Ovary (tissue), 9 donors: ENCODE measurements around the gene DNAJC1. TPM values are rescaled to one million over a fixed set of nuclear protein-coding genes. Genes with fewer than 3 reads are reported as not detected.

Experiments used
- DNase-seq, 5 donors: peaks; one replicate each; pipeline ENCODE4 v3.0.0-alpha.2; 2019 to 2020
- H3K27ac ChIP-seq, 2 donors: fragments of 200-600 bp; one replicate each; pipeline versions ENCODE4 v1.5.1 to v1.8.0; 2019 to 2022
- H3K27me3 ChIP-seq: fragments of 200-600 bp; one replicate; pipeline ENCODE4 v1.8.0; 2022
- H3K36me3 ChIP-seq: fragments of 200-600 bp; sonication (generic); one replicate; pipeline ENCODE4 v1.5.1; 2019
- H3K4me1 ChIP-seq: one replicate; pipeline ENCODE4 v1.8.1; 2013; ENCODE audit warnings: mild to moderate bottlenecking, moderate library complexity; ENCODE audit not compliant: insufficient read depth
- H3K4me3 ChIP-seq: fragments of 200-600 bp; sonication (generic); one replicate; pipeline ENCODE4 v1.5.1; 2017
- H3K9me3 ChIP-seq, 2 donors: fragments of 200-600 bp in 1 of 2; sonication (generic) in 1 of 2; one replicate each; pipeline versions ENCODE4 v1.5.1 to v1.8.1; 2013 to 2019; ENCODE audit warnings: mild to moderate bottlenecking in 1 of 2, moderate library complexity in 1 of 2
- EP300 ChIP-seq: sonication (generic); formaldehyde crosslinking; IDR thresholded peaks from one replicate; pipeline ENCODE4 v1.6.1; 2017; ENCODE audit warnings: antibody characterized with exemption
- POLR2A ChIP-seq: fragments of 450-650 bp; IDR thresholded peaks from one replicate; pipeline ENCODE4 v1.6.1; 2017; ENCODE audit warnings: antibody characterized with exemption, mild to moderate bottlenecking, moderate library complexity
- WGBS, 3 donors: extraction: QIAGEN DNeasy Blood & Tissue Kit in 1 of 3; methylation state at CpG; one replicate each; pipeline versions ENCODE4 v1.1.5 to v1.1.7; 2013 to 2017; 5-methylcytosine and 5-hydroxymethylcytosine counted together
- intact Hi-C, 4 donors: fragments of 100-400 bp; cut with DNase I; formaldehyde crosslinking; loops; one replicate each; pipeline versions ENCODE4 v1.11.0 to v1.15.1; 2022 to 2023
- polyA plus RNA-seq, 2 donors: library from polyadenylated mRNA; stranded (reverse); fragments of 200-250 nt in 1 of 2; fragments of 350-450 nt in 1 of 2; fragmentation: Illumina TruSeq in 1 of 2; extraction: RNeasy Lipid Tissue Mini Kit (QIAGEN cat#74804) in 1 of 2; gene quantifications; one replicate each; pipeline ENCODE4 v1.2.3, GENCODE V29; 2013 to 2014
- total RNA-seq, 7 donors: library from RNA; depleted of rRNA in 2 of 7; stranded (reverse); fragments of >200 nt in 2 of 7; fragmentation: NEBNext Ultra II Directional in 3 of 7; extraction: Animal tissue kit (Norgen Biotek cat#: 25700) in 3 of 7; gene quantifications; one replicate each; pipeline versions ENCODE4 v1.1.0 to v1.2.4, GENCODE V29; 2016 to 2023
- TF ChIP-seq, protein P1 (sequence below), 3 donors: fragments of 450-650 bp in 2 of 3; fragments of 200-600 bp in 1 of 3; IDR thresholded peaks; one replicate each; pipeline versions ENCODE4 v1.5.1 to v1.8.0; 2016 to 2022; ENCODE audit warnings: antibody characterized with exemption in 3 of 3, mild to moderate bottlenecking in 1 of 3
- donor health status: DM: no; HTN: no; CAD: no; lungs with moderate emphysema.
- donor health status: DM: no; HTN: no; CAD: no.
- donor health status: Bipolar disorder and iron deficiency.
- donor health status: DM: yes; HTN: yes; CAD: no.
- donor health status: DM: no; HTN: no; CAD: no.
- donor health status: DM: yes; HTN: yes; CAD: no.

DNAJC1 gene
- total and polyA plus RNA-seq, 9 donors: 18.8 to 62.7 (median 21.0) TPM

DNA sequence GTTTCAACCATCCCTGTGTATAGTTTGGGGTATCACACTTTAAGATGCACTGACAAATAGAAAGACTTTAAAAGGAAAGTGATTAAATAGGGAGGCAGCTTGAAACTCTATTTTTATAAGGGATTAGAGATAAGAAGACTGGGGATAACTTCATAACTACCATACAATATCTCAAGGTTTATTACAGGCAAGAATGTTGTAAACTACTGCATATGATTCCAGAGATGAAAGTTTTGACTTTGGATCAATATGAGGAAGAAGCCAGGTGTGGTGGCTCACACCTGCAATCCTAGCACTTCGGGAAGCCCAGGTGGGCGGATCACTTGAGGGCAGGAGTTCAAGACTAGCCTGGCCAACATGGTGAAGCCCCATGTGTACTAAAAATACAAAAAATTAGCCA, 96.1 kb downstream of the DNAJC1 start:
- Histone ChIP-seq H3K27ac (no peak overlapping the region), H3K9me3 (no peaks in the 10 kb centered on the region), H3K27me3 (no peaks in the 10 kb centered on the region), H3K36me3 (no peaks in the 10 kb centered on the region), H3K4me3 (no peak overlapping the region), H3K4me1 (no peaks in the 10 kb centered on the region)
- no peak for DNase-seq
- 87 to 98% (median 94%) methylated on average over 2 of the region's 2 CpGs for WGBS, 3 donors
- intact Hi-C loops: no loop called here
- TF ChIP-seq, protein P1, sequence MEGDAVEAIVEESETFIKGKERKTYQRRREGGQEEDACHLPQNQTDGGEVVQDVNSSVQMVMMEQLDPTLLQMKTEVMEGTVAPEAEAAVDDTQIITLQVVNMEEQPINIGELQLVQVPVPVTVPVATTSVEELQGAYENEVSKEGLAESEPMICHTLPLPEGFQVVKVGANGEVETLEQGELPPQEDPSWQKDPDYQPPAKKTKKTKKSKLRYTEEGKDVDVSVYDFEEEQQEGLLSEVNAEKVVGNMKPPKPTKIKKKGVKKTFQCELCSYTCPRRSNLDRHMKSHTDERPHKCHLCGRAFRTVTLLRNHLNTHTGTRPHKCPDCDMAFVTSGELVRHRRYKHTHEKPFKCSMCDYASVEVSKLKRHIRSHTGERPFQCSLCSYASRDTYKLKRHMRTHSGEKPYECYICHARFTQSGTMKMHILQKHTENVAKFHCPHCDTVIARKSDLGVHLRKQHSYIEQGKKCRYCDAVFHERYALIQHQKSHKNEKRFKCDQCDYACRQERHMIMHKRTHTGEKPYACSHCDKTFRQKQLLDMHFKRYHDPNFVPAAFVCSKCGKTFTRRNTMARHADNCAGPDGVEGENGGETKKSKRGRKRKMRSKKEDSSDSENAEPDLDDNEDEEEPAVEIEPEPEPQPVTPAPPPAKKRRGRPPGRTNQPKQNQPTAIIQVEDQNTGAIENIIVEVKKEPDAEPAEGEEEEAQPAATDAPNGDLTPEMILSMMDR (IDR thresholded peaks at IDR 0.05): no peak
- TF ChIP-seq POLR2A (no peak), EP300 (no peak)

DNA sequence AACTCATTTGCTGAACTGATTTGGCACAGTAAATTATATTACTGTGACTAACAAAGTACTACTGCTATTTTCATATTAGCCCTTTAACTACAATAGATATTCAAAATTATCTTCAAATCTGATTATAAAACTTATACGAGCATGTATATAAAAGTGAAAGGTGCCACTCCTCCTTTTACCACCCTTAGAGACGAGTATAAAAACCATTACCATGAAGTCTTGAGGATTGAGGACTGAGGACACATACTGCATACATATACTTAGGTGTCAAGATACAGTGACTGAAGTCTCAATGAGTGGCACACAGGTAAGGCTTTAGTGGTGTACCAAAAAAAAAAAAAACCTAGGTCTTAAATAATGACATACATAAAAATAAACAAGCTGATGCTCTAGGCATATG, 98.6 kb downstream of the DNAJC1 start:
- Histone ChIP-seq H3K36me3 (no peaks in the 10 kb centered on the region), H3K27me3 (no peaks in the 10 kb centered on the region), H3K9me3 (no peaks in the 10 kb centered on the region), H3K4me3 (no peak overlapping the region), H3K27ac (no peak overlapping the region), H3K4me1 (no peaks in the 10 kb centered on the region)
- 93 to 94% (median 93%) methylated on average over 2 of the region's 2 CpGs for WGBS, 3 donors
- TF ChIP-seq POLR2A (no peak), EP300 (no peak)
- TF ChIP-seq, protein P1 (IDR thresholded peaks at IDR 0.05): no peak
- DNase-seq: no peak
- intact Hi-C loops: no loop called here

DNA sequence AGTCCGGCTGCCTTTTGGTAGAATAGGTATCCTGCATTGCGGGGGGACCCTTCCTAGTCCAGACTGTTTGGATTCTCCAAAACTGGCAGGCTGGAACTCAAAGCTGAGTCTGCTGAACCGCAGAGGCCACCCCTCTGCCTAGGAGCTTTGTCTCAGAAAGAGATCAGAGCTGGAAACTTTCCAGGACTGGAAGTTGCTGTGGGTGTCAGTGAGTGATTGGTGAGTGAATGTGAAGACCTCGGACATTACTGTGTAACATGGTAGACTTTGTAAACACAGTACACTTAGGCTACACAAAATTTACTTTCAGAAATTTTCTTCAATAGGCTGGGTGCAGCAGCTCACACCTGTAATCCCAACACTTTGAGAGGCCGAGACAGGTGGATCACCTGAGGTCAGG, 103.8 kb downstream of the DNAJC1 start:
- DNase-seq: no peak
- TF ChIP-seq, protein P1 (IDR thresholded peaks at IDR 0.05): no peak
- no peak for TF ChIP-seq EP300
- no peak for TF ChIP-seq POLR2A
- H3K9me3 ChIP-seq: no peaks in the 10 kb centered on the region
- H3K4me3 ChIP-seq: no peak overlapping the region
- no peaks in the 10 kb centered on the region for H3K36me3 ChIP-seq
- WGBS, 3 donors: 93 to 98% (median 94%) methylated on average over 5 of the region's 5 CpGs
- H3K27ac ChIP-seq: no peak overlapping the region
- no peaks in the 10 kb centered on the region for H3K4me1 ChIP-seq
- intact Hi-C loops: no loop called here
- no peaks in the 10 kb centered on the region for H3K27me3 ChIP-seq

DNA sequence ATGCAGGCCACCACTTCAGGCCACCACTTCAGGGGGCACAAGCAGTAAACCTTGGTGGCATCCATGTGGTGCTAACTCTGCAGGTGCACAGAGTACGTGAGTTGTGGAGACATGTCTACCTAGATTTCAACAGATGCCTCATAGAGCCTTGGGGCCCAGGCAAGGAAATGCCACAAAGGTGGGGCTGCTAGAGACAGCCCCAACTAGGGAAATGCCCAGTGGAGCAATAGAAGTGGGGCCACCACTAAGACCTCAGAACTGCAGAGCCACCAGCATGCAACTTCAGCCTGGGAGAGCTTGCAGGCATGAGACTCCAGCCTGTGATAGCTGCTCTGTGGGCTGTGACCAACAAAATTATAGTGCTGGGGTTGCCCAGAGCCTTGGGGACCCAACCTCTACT, 107.6 kb downstream of the DNAJC1 start:
- no peaks in the 10 kb centered on the region for H3K36me3 ChIP-seq
- intact Hi-C loops: no loop called here
- WGBS, 3 donors: 94 to 100% (median 100%) methylated on average over 1 of the region's 1 CpG

More for the DNA sequence above, 107.6 kb downstream of the DNAJC1 start:
- DNase-seq: no peak
- no peaks in the 10 kb centered on the region for H3K4me1 ChIP-seq
- TF ChIP-seq, protein P1 (IDR thresholded peaks at IDR 0.05): no peak
- no peak for TF ChIP-seq POLR2A
- TF ChIP-seq EP300: no peak
- no peaks in the 10 kb centered on the region for H3K9me3 ChIP-seq
- no peak overlapping the region for H3K4me3 ChIP-seq
- no peak overlapping the region for H3K27ac ChIP-seq
- H3K27me3 ChIP-seq: no peaks in the 10 kb centered on the region
